ENCODE data around the gene NFIA. TPM values are rescaled to one million over a fixed set of nuclear protein-coding genes. Genes with fewer than 3 reads are reported as not detected.

NFIA gene
- polyA plus RNA-seq, 10 donors: 28.0 to 37.7 (median 32.4) TPM

- DNase-seq: peak in 1 of 3 donors; percentile 58
Observed at GRCh38 chr1:61181067-61182038, 99.0 kb downstream of the NFIA start.

GRCh38 chr1:61182049-61182448 lies 99.7 kb downstream of the NFIA start:
- DNase-seq: peak in 2 of 3 donors; percentile 74 to 84

- DNase-seq: peak in 1 of 3 donors; percentile 61
Observed at GRCh38 chr1:61182480-61182879, 100.1 kb downstream of the NFIA start.

GRCh38 chr1:61183471-61184039 lies 101.2 kb downstream of the NFIA start:
- peak; percentile 80 to 94 (median 86) for DNase-seq

- DNase-seq: peak; percentile 92 to 98 (median 95)
Observed at GRCh38 chr1:61184040-61184713, 101.8 kb downstream of the NFIA start.

GRCh38 chr1:61184714-61185106 lies 102.3 kb downstream of the NFIA start:
- DNase-seq: no peak

GRCh38 chr1:61186753-61187152 lies 104.4 kb downstream of the NFIA start:
- no peak for DNase-seq

- DNase-seq: no peak
Observed at GRCh38 chr1:61187352-61188086, 105.2 kb downstream of the NFIA start.

- DNase-seq: no peak
Observed at GRCh38 chr1:61190153-61190552, 107.8 kb downstream of the NFIA start.

GRCh38 chr1:61190618-61191432 lies 108.5 kb downstream of the NFIA start:
- no peak for DNase-seq

GRCh38 chr1:61191433-61191720 lies 109.0 kb downstream of the NFIA start:
- DNase-seq: no peak

GRCh38 chr1:61192663-61193330 lies 110.4 kb downstream of the NFIA start:
- peak in 1 of 3 donors; percentile 67 for DNase-seq

- DNase-seq: no peak
Observed at GRCh38 chr1:61193808-61194207, 111.4 kb downstream of the NFIA start.

- DNase-seq: no peak
Observed at GRCh38 chr1:61198554-61198953, 116.2 kb downstream of the NFIA start.

- DNase-seq: no peak
Observed at GRCh38 chr1:61201035-61201434, 118.7 kb downstream of the NFIA start.

GRCh38 chr1:61202854-61203598 lies 120.7 kb downstream of the NFIA start:
- peak in 2 of 3 donors; percentile 40 to 87 for DNase-seq

GRCh38 chr1:61204528-61204927 lies 122.2 kb downstream of the NFIA start:
- no peak for DNase-seq

- DNase-seq: no peak
Observed at GRCh38 chr1:61207416-61207815, 125.1 kb downstream of the NFIA start.

- no peak for DNase-seq
Observed at GRCh38 chr1:61208172-61208571, 125.8 kb downstream of the NFIA start.

GRCh38 chr1:61208831-61209230 lies 126.5 kb downstream of the NFIA start:
- no peak for DNase-seq

All from muscle of back (tissue), 11 donors.